A673 (cell line): Measurements from ENCODE around the gene AQP6.

Experiments
- EZH2 ChIP-seq: fragments of 200-600 bp; sonication (generic); IDR thresholded peaks from 2 replicates; pipeline ENCODE4 v1.6.1; 2017; ENCODE audit warnings: borderline replicate concordance, low read depth, mild to moderate bottlenecking, mixed read lengths, antibody characterized with exemption, low read length; ENCODE audit not compliant: poor library complexity, severe bottlenecking
- TF ChIP-seq, protein P1 (sequence below): fragments of 300-800, 200-600 bp; sonication (generic); conservative IDR thresholded peaks from 2 replicates; pipeline ENCODE4 v1.5.1; 2017; ENCODE audit warnings: low read depth, mild to moderate bottlenecking, antibody characterized with exemption, low read length, moderate library complexity, mixed read lengths

DNA sequence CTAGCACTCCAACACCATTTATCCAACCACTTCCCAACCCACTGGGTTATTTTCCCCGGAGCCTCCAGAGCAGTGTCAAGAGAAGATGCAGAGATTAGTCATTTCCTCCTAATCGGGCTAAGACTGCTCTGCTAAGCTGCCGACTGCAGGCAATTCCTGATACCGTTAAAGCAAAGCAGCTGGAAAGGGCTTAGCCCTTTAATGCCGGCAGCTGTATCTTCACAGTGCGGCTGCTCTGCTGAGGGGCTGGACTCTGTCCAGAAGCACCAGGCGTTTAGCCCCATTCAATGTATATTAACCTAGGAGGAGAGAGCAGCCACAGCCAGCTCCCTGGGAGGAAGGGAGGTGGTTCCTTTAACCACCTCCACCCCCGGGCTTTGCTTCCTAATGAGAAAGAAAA is 11.1 kb downstream of the AQP6 start:
- TF ChIP-seq, protein P1, sequence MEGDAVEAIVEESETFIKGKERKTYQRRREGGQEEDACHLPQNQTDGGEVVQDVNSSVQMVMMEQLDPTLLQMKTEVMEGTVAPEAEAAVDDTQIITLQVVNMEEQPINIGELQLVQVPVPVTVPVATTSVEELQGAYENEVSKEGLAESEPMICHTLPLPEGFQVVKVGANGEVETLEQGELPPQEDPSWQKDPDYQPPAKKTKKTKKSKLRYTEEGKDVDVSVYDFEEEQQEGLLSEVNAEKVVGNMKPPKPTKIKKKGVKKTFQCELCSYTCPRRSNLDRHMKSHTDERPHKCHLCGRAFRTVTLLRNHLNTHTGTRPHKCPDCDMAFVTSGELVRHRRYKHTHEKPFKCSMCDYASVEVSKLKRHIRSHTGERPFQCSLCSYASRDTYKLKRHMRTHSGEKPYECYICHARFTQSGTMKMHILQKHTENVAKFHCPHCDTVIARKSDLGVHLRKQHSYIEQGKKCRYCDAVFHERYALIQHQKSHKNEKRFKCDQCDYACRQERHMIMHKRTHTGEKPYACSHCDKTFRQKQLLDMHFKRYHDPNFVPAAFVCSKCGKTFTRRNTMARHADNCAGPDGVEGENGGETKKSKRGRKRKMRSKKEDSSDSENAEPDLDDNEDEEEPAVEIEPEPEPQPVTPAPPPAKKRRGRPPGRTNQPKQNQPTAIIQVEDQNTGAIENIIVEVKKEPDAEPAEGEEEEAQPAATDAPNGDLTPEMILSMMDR = 0 out of 2 replicates have a peak, but pooled peaks have one; percentile 17
- TF ChIP-seq EZH2 = no peak
